HAP-1 (cell line): ENCODE results near the gene SNCG.
"Not testable (repeated sequence)": the region's sequence is repeated elsewhere in the genome, so short reads cannot be mapped to it uniquely, and the experiment has no call there.

Experiments
- DNase-seq, 2 experiments: peaks; one replicate each; pipeline ENCODE4 v3.0.0-alpha.2; 2016 to 2020; ENCODE audit warnings: low spot score in 2 of 2
- H3K27me3 ChIP-seq: fragments of 250-450 bp; sonication (Bioruptor Pico); 2 replicates; pipeline ENCODE4 v1.5.1; 2020; ENCODE audit warnings: low read depth, mild to moderate bottlenecking, moderate library complexity
- H3K36me3 ChIP-seq: fragments of 250-450 bp; sonication (Bioruptor Pico); replicated peaks from 2 replicates; pipeline ENCODE4 v1.5.1; 2020; ENCODE audit warnings: mild to moderate bottlenecking
- H3K4me1 ChIP-seq: fragments of 250-450 bp; sonication (Bioruptor Pico); 2 replicates; pipeline ENCODE4 v1.5.1; 2020; ENCODE audit warnings: mild to moderate bottlenecking
- H3K4me3 ChIP-seq: fragments of 250-450 bp; sonication (Bioruptor Pico); 2 replicates; pipeline ENCODE4 v1.5.1; 2020; ENCODE audit warnings: mild to moderate bottlenecking, moderate library complexity
- H3K9me3 ChIP-seq: fragments of 250-450 bp; sonication (Bioruptor Pico); 2 replicates; pipeline ENCODE4 v1.5.1; 2020; ENCODE audit warnings: mild to moderate bottlenecking, moderate library complexity
- in situ Hi-C: fragments of 300-500 bp; cut with MboI; formaldehyde crosslinking; loops from 3 replicates; pipeline ENCODE4 v1.14.3; 2020; ENCODE audit warnings: low sequenced_read_pairs, inconsistent platforms, mixed read lengths

SNCG gene

DNA sequence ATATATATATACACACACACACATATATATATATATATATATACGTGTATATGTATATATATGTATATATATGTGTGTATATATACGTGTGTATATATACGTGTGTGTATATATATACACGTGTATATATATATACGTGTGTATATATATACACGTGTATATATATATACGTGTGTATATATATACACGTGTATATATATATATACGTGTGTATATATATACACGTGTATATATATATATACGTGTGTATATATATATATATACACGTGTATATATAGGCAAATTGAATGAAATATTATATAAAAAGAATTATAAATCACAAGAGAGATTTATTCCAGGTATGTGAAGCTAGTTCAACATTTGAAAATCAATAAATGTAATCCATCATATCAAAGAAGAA lies 33.0 kb downstream of the SNCG start:
- H3K4me3 ChIP-seq, in situ Hi-C loops, H3K9me3 ChIP-seq, DNase-seq, H3K36me3 ChIP-seq, H3K4me1 ChIP-seq: not testable (repeated sequence)
- H3K27me3 ChIP-seq = peaks cover 21% of the 10 kb centered on the region

DNA sequence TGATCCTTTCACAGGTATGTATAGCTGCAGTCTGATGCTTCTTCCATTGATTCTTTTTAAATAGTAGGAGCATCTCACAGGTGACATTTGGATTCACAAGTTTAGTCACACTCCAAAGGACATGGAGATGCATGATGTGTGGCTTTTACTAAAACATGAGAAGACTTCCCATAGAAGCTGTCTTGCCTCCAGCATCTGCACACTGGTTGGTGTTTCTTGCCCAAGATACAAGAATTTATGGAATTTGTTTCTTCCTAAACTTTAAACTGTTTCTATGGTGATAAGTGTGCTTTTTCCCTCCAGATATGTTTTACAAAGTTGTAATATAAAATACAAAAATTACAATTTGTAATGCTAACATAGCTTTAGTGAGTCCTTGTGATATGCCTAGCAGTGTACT lies 34.1 kb downstream of the SNCG start:
- no peaks in the 10 kb centered on the region for H3K36me3 ChIP-seq
- H3K4me3 ChIP-seq = no peak overlapping the region
- in situ Hi-C loops = no loop called here
- H3K9me3 ChIP-seq = no peaks in the 10 kb centered on the region
- 0 out of 2 replicates have a peak, but pooled peaks cover 2% of the 10 kb centered on the region for H3K4me1 ChIP-seq
- no peak for DNase-seq
- H3K27me3 ChIP-seq = peaks cover 21% of the 10 kb centered on the region

GRCh38 chr10:86992929-86993328 lies 34.5 kb downstream of the SNCG start:
- no peaks in the 10 kb centered on the region for H3K9me3 ChIP-seq
- no peak overlapping the region for H3K4me3 ChIP-seq
- H3K4me1 ChIP-seq = 0 out of 2 replicates have a peak, but pooled peaks cover 2% of the 10 kb centered on the region
- no peak for DNase-seq
- in situ Hi-C loops = no loop called here
- H3K36me3 ChIP-seq = no peaks in the 10 kb centered on the region
- peaks cover 21% of the 10 kb centered on the region for H3K27me3 ChIP-seq

DNA sequence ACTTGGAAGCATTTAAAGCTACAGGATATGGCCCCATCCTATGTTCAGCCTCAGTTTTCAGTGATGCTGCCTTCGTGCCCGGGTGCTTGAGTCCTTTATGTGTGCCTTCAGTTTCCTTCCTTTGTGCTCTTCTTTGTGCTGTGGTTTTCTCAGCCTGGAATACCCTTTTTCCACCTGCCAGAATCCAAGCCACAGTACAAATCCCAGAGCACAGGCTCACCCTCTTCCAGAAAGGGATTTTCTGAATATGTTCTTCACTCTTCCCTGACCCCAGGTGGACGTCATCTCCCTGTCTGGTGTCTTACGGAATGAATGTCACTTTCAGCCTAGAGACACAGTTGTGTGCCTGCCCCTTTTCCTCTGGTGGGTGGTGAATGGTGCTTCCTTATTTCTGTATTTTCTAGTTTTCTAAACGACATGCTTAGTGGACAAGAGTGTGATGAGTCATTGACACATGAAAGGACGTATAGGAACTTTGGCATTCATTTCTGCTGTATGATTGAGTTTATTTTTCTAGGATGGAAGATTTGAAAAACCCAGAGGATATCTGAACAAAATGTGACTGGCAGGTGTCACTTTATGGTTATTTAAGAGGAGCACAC lies 41.5 kb downstream of the SNCG start:
- H3K9me3 ChIP-seq, in situ Hi-C loops, H3K36me3 ChIP-seq, H3K4me1 ChIP-seq, H3K27me3 ChIP-seq, DNase-seq, H3K4me3 ChIP-seq: not testable (repeated sequence)

- Histone ChIP-seq H3K36me3 (no peaks in the 10 kb centered on the region), H3K4me3 (no peak overlapping the region), H3K9me3 (no peaks in the 10 kb centered on the region), H3K4me1 (no peaks in the 10 kb centered on the region), H3K27me3 (no peaks in the 10 kb centered on the region)
- in situ Hi-C loops = no loop called here
- DNase-seq = no peak
These were observed 42.1 kb downstream of the SNCG start for GRCh38 chr10:87000491-87000890.

DNA sequence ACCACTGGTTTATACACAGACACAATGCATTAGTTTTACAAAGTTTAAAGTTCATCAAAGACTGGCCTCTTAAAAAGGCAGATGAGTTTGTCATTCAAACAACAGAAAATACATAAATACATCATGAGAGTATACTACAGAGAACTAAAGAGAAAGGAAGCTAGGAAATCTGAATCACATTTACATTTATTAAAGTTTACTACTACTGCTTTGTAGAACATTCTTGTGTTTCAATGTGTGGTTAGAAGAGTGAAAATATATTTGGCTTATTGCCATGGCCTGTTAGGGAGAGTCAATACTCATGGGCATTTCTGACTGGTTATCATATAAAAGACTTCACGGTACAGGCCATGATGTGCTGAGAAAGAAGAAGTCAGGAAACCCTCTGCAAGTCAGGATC lies 48.7 kb downstream of the SNCG start:
- DNase-seq, H3K9me3 ChIP-seq, H3K4me1 ChIP-seq, in situ Hi-C loops, H3K4me3 ChIP-seq, H3K27me3 ChIP-seq, H3K36me3 ChIP-seq: not testable (repeated sequence)

DNA sequence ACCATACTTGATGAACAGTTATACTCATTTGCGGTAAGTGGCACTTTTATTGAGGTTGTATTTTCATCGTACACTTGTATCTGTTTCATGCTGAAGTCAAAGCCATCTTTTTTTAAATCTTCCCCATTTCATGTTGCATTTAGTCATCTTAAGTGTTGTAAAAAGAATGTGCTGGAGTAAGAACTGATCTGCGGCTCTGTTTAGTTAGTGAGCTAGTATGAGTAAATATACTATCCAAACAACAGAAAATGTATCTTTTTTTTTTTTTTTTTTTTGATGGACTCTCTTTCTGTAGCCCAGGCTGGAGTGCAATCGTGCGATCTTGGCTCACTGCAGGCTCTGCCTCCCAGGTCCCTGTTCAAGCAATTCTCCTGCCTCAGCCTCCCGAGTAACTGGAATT lies 49.3 kb downstream of the SNCG start:
- in situ Hi-C loops, H3K9me3 ChIP-seq, H3K4me1 ChIP-seq: not testable (repeated sequence)

DNA sequence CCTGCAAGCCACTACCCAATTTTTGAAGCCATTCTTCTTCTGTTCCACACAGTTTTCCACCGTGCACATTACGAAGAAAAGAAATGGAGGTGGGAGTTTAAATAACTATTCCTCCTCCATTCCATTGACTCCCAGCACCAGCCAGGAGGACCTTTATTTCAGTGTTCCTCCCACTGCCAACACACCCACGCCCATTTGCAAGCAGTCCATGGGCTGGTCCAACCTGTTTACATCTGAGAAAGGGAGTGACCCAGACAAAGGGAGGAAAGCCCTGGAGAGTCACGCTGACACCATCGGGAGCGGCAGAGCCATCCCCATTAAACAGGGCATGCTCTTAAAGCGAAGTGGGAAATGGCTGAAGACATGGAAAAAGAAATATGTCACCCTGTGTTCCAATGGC lies 49.9 kb downstream of the SNCG start:
- H3K9me3 ChIP-seq, H3K4me1 ChIP-seq, H3K27me3 ChIP-seq, in situ Hi-C loops, H3K4me3 ChIP-seq, H3K36me3 ChIP-seq, DNase-seq: not testable (repeated sequence)

More for the DNA sequence above, 49.3 kb downstream of the SNCG start:
- DNase-seq, H3K4me3 ChIP-seq, H3K27me3 ChIP-seq, H3K36me3 ChIP-seq: not testable (repeated sequence)

DNA sequence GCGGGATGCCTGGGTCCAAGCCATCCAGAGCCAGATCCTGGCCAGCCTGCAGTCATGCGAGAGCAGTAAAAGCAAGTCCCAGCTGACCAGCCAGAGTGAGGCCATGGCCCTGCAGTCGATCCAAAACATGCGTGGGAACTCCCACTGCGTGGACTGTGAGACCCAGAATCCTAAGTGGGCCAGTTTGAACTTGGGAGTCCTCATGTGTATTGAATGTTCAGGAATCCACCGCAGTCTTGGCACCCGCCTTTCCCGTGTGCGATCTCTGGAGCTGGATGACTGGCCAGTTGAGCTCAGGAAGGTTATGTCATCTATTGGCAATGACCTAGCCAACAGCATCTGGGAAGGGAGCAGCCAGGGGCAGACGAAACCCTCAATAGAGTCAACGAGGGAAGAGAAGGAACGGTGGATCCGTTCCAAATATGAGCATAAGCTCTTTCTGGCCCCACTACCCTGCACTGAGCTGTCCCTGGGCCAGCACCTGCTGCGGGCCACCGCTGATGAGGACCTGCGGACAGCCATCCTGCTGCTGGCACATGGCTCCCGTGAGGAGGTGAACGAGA lies 50.8 kb downstream of the SNCG start:
- H3K9me3 ChIP-seq, H3K27me3 ChIP-seq, H3K4me3 ChIP-seq, H3K36me3 ChIP-seq, H3K4me1 ChIP-seq, DNase-seq, in situ Hi-C loops: not testable (repeated sequence)
